CD14-positive monocyte (primary cell): ENCODE measurements around the gene MEIS1. TPM values are rescaled to one million over a fixed set of nuclear protein-coding genes. Genes with fewer than 3 reads are reported as not detected.

Experiments used
- DNase-seq, 3 donors: peaks; one replicate each; pipeline ENCODE4 v3.0.0-alpha.2; 2011 to 2022
- H2AFZ ChIP-seq: 2 replicates; pipeline ENCODE4 v1.6.0; 2012; ENCODE audit warnings: mild to moderate bottlenecking, low read depth, low read length, inconsistent platforms; ENCODE audit not compliant: insufficient read depth, poor library complexity, severe bottlenecking
- H3K27ac ChIP-seq, 2 donors: 1 replicate in 1 of 2; 2 replicates in 1 of 2; pipeline ENCODE4 v1.5.1; 2012 to 2013; ENCODE audit warnings: low read length in 2 of 2, control low read depth in 1 of 2, inconsistent platforms in 1 of 2, low read depth in 1 of 2, mild to moderate bottlenecking in 1 of 2
- H3K27me3 ChIP-seq, 2 donors: one replicate each; pipeline versions ENCODE4 v1.6.0 to v1.6.1; 2011 to 2013; ENCODE audit warnings: low read length in 2 of 2; ENCODE audit not compliant: control insufficient read depth in 2 of 2, insufficient read depth in 2 of 2
- H3K36me3 ChIP-seq, 2 donors: replicated peaks in 1 of 2; 1 replicate in 1 of 2; 2 replicates in 1 of 2; pipeline versions ENCODE4 v1.5.1 to v1.6.1; 2012 to 2013; ENCODE audit warnings: low read length in 2 of 2, control low read depth in 1 of 2, inconsistent platforms in 1 of 2, mild to moderate bottlenecking in 1 of 2; ENCODE audit not compliant: insufficient read depth in 2 of 2, control insufficient read depth in 1 of 2
- H3K4me1 ChIP-seq, 2 donors: 1 replicate in 1 of 2; 2 replicates in 1 of 2; pipeline versions ENCODE4 v1.5.1 to v1.6.1; 2012 to 2013; ENCODE audit warnings: low read length in 2 of 2, control low read depth in 1 of 2, inconsistent platforms in 1 of 2, mild to moderate bottlenecking in 1 of 2, moderate library complexity in 1 of 2; ENCODE audit not compliant: insufficient read depth in 2 of 2, control insufficient read depth in 1 of 2
- H3K4me2 ChIP-seq: replicated peaks from 2 replicates; pipeline ENCODE3; 2012; ENCODE audit warnings: low read length, moderate library complexity, mild to moderate bottlenecking; ENCODE audit not compliant: poor library complexity, severe bottlenecking; ENCODE audit errors: extremely low read depth
- H3K4me3 ChIP-seq, 3 experiments: fragments of 200-600 bp in 1 of 3; sonication (generic) in 1 of 3; replicated peaks in 1 of 3; 1 replicate in 2 of 3; 2 replicates in 1 of 3; pipeline ENCODE4 v1.5.1; 2011 to 2013; ENCODE audit warnings: low read length in 3 of 3, mild to moderate bottlenecking in 3 of 3, control low read depth in 2 of 3, low read depth in 2 of 3, inconsistent platforms in 1 of 3, moderate library complexity in 1 of 3
- H3K79me2 ChIP-seq: 2 replicates; pipeline ENCODE4 v1.6.0; 2012; ENCODE audit warnings: mild to moderate bottlenecking, control low read depth, inconsistent platforms, low read length, moderate library complexity; ENCODE audit not compliant: insufficient read depth
- H3K9ac ChIP-seq: 2 replicates; pipeline ENCODE4 v1.6.0; 2017; ENCODE audit warnings: low read length, mild to moderate bottlenecking; ENCODE audit not compliant: insufficient read depth, poor library complexity, severe bottlenecking
- H3K9me3 ChIP-seq, 2 donors: replicated peaks in 1 of 2; 1 replicate in 1 of 2; 2 replicates in 1 of 2; pipeline versions ENCODE4 v1.5.1 to v1.6.1; 2012 to 2013; ENCODE audit warnings: low read length in 2 of 2, control low read depth in 1 of 2; ENCODE audit not compliant: control insufficient read depth in 1 of 2, insufficient read depth in 1 of 2
- H4K20me1 ChIP-seq: 2 replicates; pipeline ENCODE4 v1.6.0; 2012; ENCODE audit warnings: mild to moderate bottlenecking, low read length, control low read depth, moderate library complexity; ENCODE audit not compliant: insufficient read depth
- H3K27ac Mint-ChIP-seq, 7 donors: one replicate each; pipeline ENCODE4 v1.8.0; 2020; ENCODE audit warnings: mild to moderate bottlenecking in 7 of 7, mixed read lengths in 7 of 7, moderate library complexity in 6 of 7, inconsistent platforms in 2 of 7
- H3K27me3 Mint-ChIP-seq, 3 donors: one replicate each; pipeline ENCODE4 v1.8.0; 2021 to 2022; ENCODE audit warnings: low read depth in 3 of 3, mild to moderate bottlenecking in 3 of 3, mixed read lengths in 3 of 3, moderate library complexity in 3 of 3, inconsistent platforms in 1 of 3
- H3K36me3 Mint-ChIP-seq, 2 donors: one replicate each; pipeline ENCODE4 v1.8.0; 2020; ENCODE audit warnings: mixed read lengths in 2 of 2, inconsistent platforms in 1 of 2, mild to moderate bottlenecking in 1 of 2
- H3K4me1 Mint-ChIP-seq: one replicate; pipeline ENCODE4 v1.8.0; 2020; ENCODE audit warnings: mild to moderate bottlenecking, mixed read lengths
- H3K4me3 Mint-ChIP-seq, 2 donors: one replicate each; pipeline ENCODE4 v1.8.0; 2020; ENCODE audit warnings: mild to moderate bottlenecking in 2 of 2, mixed read lengths in 2 of 2, moderate library complexity in 1 of 2
- H3K9me3 Mint-ChIP-seq, 7 donors: one replicate each; pipeline ENCODE4 v1.8.0; 2020 to 2022; ENCODE audit warnings: mixed read lengths in 7 of 7, mild to moderate bottlenecking in 6 of 7, moderate library complexity in 6 of 7, inconsistent platforms in 2 of 7
- WGBS: methylation state at CpG from one replicate; pipeline ENCODE4 v1.1.5; 2013; ENCODE audit warnings: missing lambda C conversion rate; ENCODE audit not compliant: insufficient coverage; 5-methylcytosine and 5-hydroxymethylcytosine counted together
- intact Hi-C, 2 donors: fragments of 100-400 bp; cut with micrococcal nuclease; formaldehyde crosslinking; loops; one replicate each; pipeline versions ENCODE4 v1.15.0 to v1.15.1; 2023
- polyA plus RNA-seq, 3 donors: library from polyadenylated mRNA; depleted of rRNA in 1 of 3; unstranded in 2 of 3; stranded (reverse) in 1 of 3; fragments of 300-500 nt in 2 of 3; fragments of >200 nt in 1 of 3; fragmentation: Illumina TruSeq in 2 of 3; gene quantifications; 1 replicate in 2 of 3; 2 replicates in 1 of 3; pipeline ENCODE4 v1.2.3, GENCODE V29; 2012 to 2021
- TF ChIP-seq, protein P1 (sequence below): fragments of 200-600 bp; IDR thresholded peaks from one replicate; pipeline ENCODE4 v1.8.0; 2022; ENCODE audit warnings: antibody characterized with exemption, mild to moderate bottlenecking

MEIS1 gene
- polyA plus RNA-seq, 3 donors, result 0.09 to 0.40 TPM; not detected in 1

DNA sequence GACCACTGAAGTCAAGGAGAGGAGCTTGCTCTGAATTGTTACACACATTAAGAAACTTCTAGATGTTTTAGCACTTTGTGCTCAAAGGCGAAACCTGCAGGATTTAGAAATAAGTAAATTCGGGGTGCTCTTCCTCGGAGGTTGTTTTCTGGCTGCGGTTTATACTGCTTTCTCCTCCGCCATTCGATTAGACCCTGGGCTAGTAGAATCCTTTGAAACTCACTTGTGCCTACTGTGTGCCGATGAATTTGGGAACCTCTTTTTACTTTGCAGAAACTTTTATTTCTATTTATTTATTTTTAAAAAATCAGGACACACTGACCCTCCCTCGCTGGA is 3.5 kb downstream of the MEIS1 start:
- H3K4me3 ChIP-seq, result no peak overlapping the region
- H3K27me3 ChIP-seq, result peaks cover 79 to 97% of the 10 kb centered on the region in 2 donors

GRCh38 chr2:66438891-66439811 is 4.2 kb downstream of the MEIS1 start:
- H3K4me2 ChIP-seq, result peak overlapping the region; percentile 69
- H2AFZ ChIP-seq, result peak overlapping the region; percentile 24

More for the DNA sequence above, 3.5 kb downstream of the MEIS1 start:
- H3K27ac Mint-ChIP-seq, result no peak overlapping the region
- DNase-seq, result no peak
- peaks cover 1 to 11% of the 10 kb centered on the region in 2 donors for H3K9me3 ChIP-seq
- intact Hi-C loops, result loop anchor here in 1 of 2 donors (10.0 kb wide), 2 partner anchors 136 to 1406 kb away; no protein-coding TSS in a partner anchor
- H3K4me2 ChIP-seq, result peak overlapping the region; percentile 17
- TF ChIP-seq, protein P1, sequence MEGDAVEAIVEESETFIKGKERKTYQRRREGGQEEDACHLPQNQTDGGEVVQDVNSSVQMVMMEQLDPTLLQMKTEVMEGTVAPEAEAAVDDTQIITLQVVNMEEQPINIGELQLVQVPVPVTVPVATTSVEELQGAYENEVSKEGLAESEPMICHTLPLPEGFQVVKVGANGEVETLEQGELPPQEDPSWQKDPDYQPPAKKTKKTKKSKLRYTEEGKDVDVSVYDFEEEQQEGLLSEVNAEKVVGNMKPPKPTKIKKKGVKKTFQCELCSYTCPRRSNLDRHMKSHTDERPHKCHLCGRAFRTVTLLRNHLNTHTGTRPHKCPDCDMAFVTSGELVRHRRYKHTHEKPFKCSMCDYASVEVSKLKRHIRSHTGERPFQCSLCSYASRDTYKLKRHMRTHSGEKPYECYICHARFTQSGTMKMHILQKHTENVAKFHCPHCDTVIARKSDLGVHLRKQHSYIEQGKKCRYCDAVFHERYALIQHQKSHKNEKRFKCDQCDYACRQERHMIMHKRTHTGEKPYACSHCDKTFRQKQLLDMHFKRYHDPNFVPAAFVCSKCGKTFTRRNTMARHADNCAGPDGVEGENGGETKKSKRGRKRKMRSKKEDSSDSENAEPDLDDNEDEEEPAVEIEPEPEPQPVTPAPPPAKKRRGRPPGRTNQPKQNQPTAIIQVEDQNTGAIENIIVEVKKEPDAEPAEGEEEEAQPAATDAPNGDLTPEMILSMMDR, result no peak
- H3K9ac ChIP-seq, result no peak overlapping the region
- H3K79me2 ChIP-seq, result no peaks in the 10 kb centered on the region
- peaks cover 18 to 21% of the 10 kb centered on the region in 2 donors for H3K36me3 Mint-ChIP-seq
- H3K4me1 ChIP-seq, result peaks cover 25 to 68% of the 10 kb centered on the region in 2 donors
- peak overlapping the region in 1 of 2 donors; percentile 99 for H3K4me3 Mint-ChIP-seq
- 10% methylated on average over 2 of the region's 8 CpGs for WGBS
- no peaks in the 10 kb centered on the region for H3K36me3 ChIP-seq
- no peaks in the 10 kb centered on the region for H4K20me1 ChIP-seq
- no peak overlapping the region for H3K27ac ChIP-seq
- H3K27me3 Mint-ChIP-seq, result peaks cover 94 to 96% (median 96%) of the 10 kb centered on the region in 3 donors
- peaks cover 0 to 26% (median 20%) of the 10 kb centered on the region in 7 donors for H3K9me3 Mint-ChIP-seq
- H3K4me1 Mint-ChIP-seq, result peaks cover 64% of the 10 kb centered on the region
- peak overlapping the region; percentile 1 for H2AFZ ChIP-seq

More at GRCh38 chr2:66438891-66439811, 4.2 kb downstream of the MEIS1 start:
- Histone ChIP-seq H3K36me3 (no peaks in the 10 kb centered on the region), H3K9me3 (peaks cover 0 to 14% of the 10 kb centered on the region in 2 donors), H3K9ac (no peak overlapping the region), H3K79me2 (no peaks in the 10 kb centered on the region), H3K4me1 (peaks cover 20 to 63% of the 10 kb centered on the region in 2 donors), H3K27me3 (peaks cover 82 to 98% of the 10 kb centered on the region in 2 donors), H4K20me1 (no peaks in the 10 kb centered on the region), H3K4me3 (peak overlapping the region in 1 of 3 experiments; percentile 70), H3K27ac (no peak overlapping the region)
- intact Hi-C loops, result loop anchor here in 1 of 2 donors (10.0 kb wide), 2 partner anchors 136 to 1406 kb away; no protein-coding TSS in a partner anchor
- TF ChIP-seq, protein P1, result no peak
- Mint-ChIP-seq H3K9me3 (peaks cover 0 to 26% (median 14%) of the 10 kb centered on the region in 7 donors), H3K27ac (peak overlapping the region in 1 of 7 donors; percentile 15), H3K27me3 (peaks cover 96 to 98% (median 97%) of the 10 kb centered on the region in 3 donors), H3K4me1 (peaks cover 66% of the 10 kb centered on the region), H3K36me3 (peaks cover 17% of the 10 kb centered on the region in 2 donors), H3K4me3 (peak overlapping the region; percentile 68 to 99)
- under 1% methylated on average over 19 of the region's 37 CpGs for WGBS
- DNase-seq, result no peak
